GM19238 (cell line): ENCODE data around the gene ENDOG.
"Not testable (repeated sequence)": the region's sequence is repeated elsewhere in the genome, so short reads cannot be mapped to it uniquely, and the experiment has no call there.

Experiments used
- DNase-seq: peaks from one replicate; pipeline ENCODE4 v3.0.0; 2011; ENCODE audit warnings: low spot score; ENCODE audit not compliant: insufficient read length

The ENDOG gene

DNA sequence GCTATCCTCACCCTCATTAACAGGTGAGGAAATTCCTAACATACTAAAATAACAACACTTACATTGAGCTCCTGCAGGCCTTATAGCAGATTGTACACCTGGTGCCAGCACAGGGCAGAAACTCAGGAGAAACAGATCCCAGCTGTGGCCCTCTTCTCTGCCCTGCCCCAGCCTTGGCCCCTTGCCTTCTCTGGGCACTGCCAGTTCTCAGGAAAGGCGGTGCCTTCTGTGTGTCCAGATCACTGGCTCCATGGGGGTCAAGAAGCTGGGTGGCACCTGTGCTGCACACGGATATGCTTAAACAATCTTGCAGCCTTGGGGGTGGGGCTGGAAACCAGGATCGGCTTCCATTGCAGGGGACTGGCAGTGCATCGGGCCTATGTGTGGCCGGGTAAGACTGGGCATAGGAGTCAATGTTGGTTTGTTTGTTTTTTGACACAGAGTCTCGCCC lies 44.1 kb downstream of the ENDOG start:
- no peak for DNase-seq

DNA sequence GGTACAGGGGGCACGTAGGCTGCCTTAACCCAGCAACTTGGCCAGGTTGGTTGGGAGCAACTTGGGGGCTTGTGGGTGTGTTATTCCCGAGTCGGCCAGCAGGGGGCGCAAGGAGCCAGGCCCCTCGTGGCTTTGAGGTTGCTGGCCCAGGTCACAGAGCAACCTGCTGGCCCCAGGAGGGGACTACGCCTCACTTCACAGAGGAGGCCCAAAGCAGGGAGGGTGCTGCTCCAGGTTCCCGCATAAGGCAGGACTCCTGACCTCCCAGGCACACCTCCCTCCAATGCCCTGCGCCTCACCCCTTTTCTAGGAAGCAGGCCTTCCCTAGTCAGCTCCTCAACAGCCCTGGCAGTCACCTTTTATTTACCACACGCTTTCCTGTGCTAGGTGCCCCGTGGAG lies 45.3 kb downstream of the ENDOG start:
- DNase-seq: peak; percentile 78

DNA sequence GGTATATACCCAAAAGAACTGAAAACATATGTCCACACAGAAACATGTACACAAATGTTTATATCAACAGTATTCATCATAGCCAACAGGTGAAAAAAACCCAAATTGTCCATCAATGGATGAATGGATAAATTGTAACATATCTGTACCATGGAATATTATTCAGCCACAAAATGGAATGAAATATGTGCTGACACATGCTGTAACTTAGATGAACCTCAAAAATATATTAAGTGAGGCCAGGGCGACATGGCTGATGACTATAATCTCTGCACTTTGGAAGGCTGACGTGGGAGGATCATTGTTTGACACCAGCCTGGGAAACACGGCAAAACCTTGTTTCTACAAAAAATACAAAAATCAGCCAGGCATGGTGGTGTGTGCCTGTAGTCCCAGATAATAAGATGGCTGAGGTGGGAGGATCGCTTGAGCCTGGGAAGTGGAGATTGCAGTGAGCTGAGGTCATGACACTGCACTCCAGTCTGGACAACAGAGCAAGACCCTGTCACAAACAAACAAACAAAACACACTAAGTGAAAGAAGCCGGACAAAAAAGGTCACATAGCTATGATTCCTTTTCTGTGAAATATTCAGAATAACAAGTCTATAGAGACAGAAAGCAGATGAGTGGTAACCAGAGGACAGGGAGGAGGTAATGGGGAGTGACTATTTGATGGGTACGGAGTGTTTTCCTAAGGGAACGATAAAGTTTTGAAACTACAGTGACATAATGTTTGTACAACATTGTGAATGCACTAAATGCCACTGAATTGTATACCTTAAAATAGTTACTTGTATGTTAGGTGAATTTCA lies 52.0 kb downstream of the ENDOG start:
- no peak for DNase-seq

GRCh38 chr9:128870941-128871265 lies 52.6 kb downstream of the ENDOG start:
- not testable (repeated sequence) for DNase-seq
